Measurements from ENCODE around the gene AIFM1.

Gene AIFM1

DNA sequence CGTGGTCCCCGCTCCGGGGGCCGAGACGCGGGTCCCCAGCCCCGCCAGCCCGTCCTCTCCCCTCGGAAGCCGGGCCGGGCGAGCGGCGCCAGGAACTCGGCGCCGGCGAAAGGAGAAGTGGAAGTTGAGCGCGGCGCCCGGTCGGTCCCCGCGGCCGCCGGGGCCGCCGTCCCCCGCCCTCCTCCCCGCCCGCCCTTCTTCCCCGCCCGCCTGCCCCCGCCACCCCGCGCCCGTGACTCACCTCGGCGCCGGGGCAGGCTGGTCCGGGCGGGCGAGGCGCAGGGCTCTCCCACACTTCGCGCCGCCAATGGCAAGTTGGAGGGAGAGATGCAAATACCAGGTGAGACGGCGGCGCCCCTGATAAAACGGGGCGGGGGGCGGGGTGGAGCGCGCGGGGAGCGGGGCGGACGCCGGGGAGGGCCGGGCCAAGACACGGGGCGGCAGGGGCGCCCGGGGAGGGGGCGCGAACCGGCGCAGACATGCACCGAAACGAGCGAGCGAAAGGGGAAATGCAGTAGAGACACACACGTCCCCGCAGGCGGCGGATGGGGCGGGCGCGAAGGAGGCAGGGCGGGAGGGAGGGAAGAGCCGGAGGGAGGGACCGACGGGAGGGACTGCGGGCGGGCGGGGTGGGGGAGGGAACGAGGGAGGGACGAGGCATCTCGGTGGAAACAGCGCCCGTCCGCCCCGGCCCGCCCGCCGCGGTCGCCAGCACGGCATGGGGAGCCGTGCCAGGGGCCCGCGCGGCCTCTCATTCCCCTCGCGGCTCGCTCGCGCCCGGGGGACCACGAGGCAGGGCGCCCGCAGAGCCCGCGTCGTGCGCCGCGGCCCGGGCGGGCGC, 55.0 kb downstream of the AIFM1 start, which contains the start of gene ELF4:
Gene ELF4, minus strand, starts transcription at position 119 of the 841 bp plus-strand sequence. CDS start 29,167 bp downstream, outside the sequence.
- ATAC-seq: peak; percentile 57
- TF ChIP-seq GLIS3 (CRISPR knock-in tag; IDR thresholded peaks at IDR 0.05) (no peak), ZFP3 (CRISPR knock-in tag; IDR thresholded peaks at IDR 0.05) (no peak), SNAI2 (CRISPR knock-in tag; IDR thresholded peaks at IDR 0.05) (no peak), PPARA (CRISPR knock-in tag; IDR thresholded peaks at IDR 0.05; ENCODE audit: borderline replicate concordance) (no peak), ZC3H10 (CRISPR knock-in tag; IDR thresholded peaks at IDR 0.05) (no peak), CSDC2 (CRISPR knock-in tag; IDR thresholded peaks at IDR 0.05) (no peak), RARB (CRISPR knock-in tag; IDR thresholded peaks at IDR 0.05) (no peak), TOX (CRISPR knock-in tag; IDR thresholded peaks at IDR 0.05; ENCODE audit: borderline replicate concordance) (no peak), ZNF8 (CRISPR knock-in tag; IDR thresholded peaks at IDR 0.05) (no peak)
- TF ChIP-seq, protein P1, sequence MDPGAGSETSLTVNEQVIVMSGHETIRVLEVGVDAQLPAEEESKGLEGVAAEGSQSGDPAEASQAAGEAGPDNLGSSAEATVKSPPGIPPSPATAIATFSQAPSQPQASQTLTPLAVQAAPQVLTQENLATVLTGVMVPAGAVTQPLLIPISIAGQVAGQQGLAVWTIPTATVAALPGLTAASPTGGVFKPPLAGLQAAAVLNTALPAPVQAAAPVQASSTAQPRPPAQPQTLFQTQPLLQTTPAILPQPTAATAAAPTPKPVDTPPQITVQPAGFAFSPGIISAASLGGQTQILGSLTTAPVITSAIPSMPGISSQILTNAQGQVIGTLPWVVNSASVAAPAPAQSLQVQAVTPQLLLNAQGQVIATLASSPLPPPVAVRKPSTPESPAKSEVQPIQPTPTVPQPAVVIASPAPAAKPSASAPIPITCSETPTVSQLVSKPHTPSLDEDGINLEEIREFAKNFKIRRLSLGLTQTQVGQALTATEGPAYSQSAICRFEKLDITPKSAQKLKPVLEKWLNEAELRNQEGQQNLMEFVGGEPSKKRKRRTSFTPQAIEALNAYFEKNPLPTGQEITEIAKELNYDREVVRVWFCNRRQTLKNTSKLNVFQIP (CRISPR knock-in tag; IDR thresholded peaks at IDR 0.05; ENCODE audit: borderline replicate concordance, low read depth): no peak
- TF ChIP-seq, protein P2, sequence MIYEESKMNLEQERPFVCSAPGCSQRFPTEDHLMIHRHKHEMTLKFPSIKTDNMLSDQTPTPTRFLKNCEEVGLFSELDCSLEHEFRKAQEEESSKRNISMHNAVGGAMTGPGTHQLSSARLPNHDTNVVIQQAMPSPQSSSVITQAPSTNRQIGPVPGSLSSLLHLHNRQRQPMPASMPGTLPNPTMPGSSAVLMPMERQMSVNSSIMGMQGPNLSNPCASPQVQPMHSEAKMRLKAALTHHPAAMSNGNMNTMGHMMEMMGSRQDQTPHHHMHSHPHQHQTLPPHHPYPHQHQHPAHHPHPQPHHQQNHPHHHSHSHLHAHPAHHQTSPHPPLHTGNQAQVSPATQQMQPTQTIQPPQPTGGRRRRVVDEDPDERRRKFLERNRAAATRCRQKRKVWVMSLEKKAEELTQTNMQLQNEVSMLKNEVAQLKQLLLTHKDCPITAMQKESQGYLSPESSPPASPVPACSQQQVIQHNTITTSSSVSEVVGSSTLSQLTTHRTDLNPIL (CRISPR knock-in tag; IDR thresholded peaks at IDR 0.05; ENCODE audit: low read depth): no peak
- TF ChIP-seq, protein P3, sequence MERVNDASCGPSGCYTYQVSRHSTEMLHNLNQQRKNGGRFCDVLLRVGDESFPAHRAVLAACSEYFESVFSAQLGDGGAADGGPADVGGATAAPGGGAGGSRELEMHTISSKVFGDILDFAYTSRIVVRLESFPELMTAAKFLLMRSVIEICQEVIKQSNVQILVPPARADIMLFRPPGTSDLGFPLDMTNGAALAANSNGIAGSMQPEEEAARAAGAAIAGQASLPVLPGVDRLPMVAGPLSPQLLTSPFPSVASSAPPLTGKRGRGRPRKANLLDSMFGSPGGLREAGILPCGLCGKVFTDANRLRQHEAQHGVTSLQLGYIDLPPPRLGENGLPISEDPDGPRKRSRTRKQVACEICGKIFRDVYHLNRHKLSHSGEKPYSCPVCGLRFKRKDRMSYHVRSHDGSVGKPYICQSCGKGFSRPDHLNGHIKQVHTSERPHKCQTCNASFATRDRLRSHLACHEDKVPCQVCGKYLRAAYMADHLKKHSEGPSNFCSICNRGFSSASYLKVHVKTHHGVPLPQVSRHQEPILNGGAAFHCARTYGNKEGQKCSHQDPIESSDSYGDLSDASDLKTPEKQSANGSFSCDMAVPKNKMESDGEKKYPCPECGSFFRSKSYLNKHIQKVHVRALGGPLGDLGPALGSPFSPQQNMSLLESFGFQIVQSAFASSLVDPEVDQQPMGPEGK (CRISPR knock-in tag; IDR thresholded peaks at IDR 0.05; ENCODE audit: borderline replicate concordance): no peak
- TF ChIP-seq, protein P4, sequence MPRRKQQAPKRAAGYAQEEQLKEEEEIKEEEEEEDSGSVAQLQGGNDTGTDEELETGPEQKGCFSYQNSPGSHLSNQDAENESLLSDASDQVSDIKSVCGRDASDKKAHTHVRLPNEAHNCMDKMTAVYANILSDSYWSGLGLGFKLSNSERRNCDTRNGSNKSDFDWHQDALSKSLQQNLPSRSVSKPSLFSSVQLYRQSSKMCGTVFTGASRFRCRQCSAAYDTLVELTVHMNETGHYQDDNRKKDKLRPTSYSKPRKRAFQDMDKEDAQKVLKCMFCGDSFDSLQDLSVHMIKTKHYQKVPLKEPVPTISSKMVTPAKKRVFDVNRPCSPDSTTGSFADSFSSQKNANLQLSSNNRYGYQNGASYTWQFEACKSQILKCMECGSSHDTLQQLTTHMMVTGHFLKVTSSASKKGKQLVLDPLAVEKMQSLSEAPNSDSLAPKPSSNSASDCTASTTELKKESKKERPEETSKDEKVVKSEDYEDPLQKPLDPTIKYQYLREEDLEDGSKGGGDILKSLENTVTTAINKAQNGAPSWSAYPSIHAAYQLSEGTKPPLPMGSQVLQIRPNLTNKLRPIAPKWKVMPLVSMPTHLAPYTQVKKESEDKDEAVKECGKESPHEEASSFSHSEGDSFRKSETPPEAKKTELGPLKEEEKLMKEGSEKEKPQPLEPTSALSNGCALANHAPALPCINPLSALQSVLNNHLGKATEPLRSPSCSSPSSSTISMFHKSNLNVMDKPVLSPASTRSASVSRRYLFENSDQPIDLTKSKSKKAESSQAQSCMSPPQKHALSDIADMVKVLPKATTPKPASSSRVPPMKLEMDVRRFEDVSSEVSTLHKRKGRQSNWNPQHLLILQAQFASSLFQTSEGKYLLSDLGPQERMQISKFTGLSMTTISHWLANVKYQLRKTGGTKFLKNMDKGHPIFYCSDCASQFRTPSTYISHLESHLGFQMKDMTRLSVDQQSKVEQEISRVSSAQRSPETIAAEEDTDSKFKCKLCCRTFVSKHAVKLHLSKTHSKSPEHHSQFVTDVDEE (CRISPR knock-in tag; IDR thresholded peaks at IDR 0.05): no peak

DNA sequence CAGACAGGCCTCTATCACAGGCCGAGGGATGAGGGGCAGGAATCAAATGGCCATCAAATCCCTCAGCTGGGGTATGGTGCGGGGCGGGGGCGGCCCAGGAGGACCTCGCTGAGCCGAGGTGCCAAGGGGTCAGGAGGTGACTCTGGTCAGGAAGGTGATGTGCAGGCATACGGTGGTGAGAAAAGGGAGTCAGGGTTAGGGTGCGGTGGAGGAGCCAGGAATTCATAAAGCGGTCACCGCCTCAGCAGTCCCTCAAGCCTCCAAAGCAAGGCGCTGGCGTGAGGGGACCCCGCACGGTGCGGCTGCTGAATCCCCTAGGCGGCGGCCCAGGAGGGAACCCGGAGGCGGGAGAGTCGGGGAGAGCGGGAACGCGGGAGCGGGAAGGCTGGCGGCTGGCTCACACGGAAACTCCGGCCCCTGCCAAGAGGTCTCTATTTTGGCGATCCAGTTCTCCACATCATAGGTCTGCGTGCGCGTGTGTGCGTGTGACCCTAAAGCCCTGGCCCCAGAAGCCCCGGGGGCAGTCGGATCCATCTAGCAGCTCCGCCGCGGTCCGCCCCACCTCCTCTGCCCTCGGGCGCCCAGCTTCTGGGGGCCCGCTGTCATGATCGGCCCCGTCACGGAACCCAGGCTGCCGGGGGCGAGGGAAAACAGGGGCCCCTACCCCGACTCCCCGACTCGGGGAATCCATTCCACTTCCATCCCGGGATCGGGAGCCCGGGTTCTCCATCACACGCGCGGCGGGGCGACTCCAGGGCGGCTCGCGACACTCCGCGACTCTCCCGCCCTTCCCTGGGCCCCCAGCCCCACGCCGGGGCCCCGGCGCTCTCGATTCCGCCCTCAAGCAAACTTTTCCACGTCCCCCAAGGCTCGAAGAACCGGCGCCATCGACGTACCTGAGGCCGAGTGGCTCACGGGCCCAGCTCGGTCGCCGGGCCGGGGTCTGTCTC, 55.9 kb downstream of the AIFM1 start:
- ATAC-seq: no peak; the same call in 2 of the 3 replicates

More for the DNA sequence above, 55.9 kb downstream of the AIFM1 start:
- TF ChIP-seq, protein P1 (CRISPR knock-in tag; IDR thresholded peaks at IDR 0.05; ENCODE audit: borderline replicate concordance, low read depth): no peak
- TF ChIP-seq ZC3H10 (CRISPR knock-in tag; IDR thresholded peaks at IDR 0.05): no peak
- no peak for TF ChIP-seq BACH2 (CRISPR knock-in tag; IDR thresholded peaks at IDR 0.05; ENCODE audit: borderline replicate concordance)
- no peak for TF ChIP-seq ZFP30 (CRISPR knock-in tag; IDR thresholded peaks at IDR 0.05)
- TF ChIP-seq, protein P3 (CRISPR knock-in tag; IDR thresholded peaks at IDR 0.05; ENCODE audit: borderline replicate concordance): no peak
- no peak for TF ChIP-seq PPARA (CRISPR knock-in tag; IDR thresholded peaks at IDR 0.05; ENCODE audit: borderline replicate concordance)
